ENCODE measurements around the gene SSR1. TPM values are rescaled to one million over a fixed set of nuclear protein-coding genes. Genes with fewer than 3 reads are reported as not detected.

SSR1 gene
- total and polyA plus RNA-seq, 2 of the 13 experiments (the other 11 are each of a cell fraction or from before 2014, with no cell fraction given) = 203 to 243 TPM

DNA sequence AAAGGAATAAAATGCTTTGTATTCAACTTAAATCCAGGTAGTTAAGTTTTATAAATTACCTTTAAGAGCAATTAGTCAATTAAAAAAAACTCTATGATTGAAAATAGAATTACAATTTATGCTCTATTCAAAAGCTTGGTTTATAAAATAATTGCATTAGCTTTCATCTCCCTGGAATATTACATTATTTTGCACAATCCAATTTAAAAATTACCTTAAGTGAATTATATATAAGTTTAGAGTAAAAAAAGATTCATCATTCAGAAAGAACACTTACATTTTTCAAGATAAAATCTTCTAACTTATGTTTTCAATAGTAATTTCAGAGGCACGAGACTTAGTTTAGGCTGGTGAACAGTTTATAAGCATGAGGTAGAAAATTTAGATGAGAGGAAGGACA is 14.9 kb downstream of the SSR1 start (continued):
- TF ChIP-seq, protein P1, sequence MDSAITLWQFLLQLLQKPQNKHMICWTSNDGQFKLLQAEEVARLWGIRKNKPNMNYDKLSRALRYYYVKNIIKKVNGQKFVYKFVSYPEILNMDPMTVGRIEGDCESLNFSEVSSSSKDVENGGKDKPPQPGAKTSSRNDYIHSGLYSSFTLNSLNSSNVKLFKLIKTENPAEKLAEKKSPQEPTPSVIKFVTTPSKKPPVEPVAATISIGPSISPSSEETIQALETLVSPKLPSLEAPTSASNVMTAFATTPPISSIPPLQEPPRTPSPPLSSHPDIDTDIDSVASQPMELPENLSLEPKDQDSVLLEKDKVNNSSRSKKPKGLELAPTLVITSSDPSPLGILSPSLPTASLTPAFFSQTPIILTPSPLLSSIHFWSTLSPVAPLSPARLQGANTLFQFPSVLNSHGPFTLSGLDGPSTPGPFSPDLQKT (CRISPR knock-in tag; IDR thresholded peaks at IDR 0.05; ENCODE audit: borderline replicate concordance) = no peak
- no peak for TF ChIP-seq MBNL3 (CRISPR knock-in tag; conservative IDR thresholded peaks at IDR 0.05)
- no peak for TF ChIP-seq ZNF737 (CRISPR knock-in tag; IDR thresholded peaks at IDR 0.05; ENCODE audit: borderline replicate concordance)
- TF ChIP-seq NCOA1 (CRISPR knock-in tag; IDR thresholded peaks at IDR 0.05) = no peak
- TF ChIP-seq, protein P2, sequence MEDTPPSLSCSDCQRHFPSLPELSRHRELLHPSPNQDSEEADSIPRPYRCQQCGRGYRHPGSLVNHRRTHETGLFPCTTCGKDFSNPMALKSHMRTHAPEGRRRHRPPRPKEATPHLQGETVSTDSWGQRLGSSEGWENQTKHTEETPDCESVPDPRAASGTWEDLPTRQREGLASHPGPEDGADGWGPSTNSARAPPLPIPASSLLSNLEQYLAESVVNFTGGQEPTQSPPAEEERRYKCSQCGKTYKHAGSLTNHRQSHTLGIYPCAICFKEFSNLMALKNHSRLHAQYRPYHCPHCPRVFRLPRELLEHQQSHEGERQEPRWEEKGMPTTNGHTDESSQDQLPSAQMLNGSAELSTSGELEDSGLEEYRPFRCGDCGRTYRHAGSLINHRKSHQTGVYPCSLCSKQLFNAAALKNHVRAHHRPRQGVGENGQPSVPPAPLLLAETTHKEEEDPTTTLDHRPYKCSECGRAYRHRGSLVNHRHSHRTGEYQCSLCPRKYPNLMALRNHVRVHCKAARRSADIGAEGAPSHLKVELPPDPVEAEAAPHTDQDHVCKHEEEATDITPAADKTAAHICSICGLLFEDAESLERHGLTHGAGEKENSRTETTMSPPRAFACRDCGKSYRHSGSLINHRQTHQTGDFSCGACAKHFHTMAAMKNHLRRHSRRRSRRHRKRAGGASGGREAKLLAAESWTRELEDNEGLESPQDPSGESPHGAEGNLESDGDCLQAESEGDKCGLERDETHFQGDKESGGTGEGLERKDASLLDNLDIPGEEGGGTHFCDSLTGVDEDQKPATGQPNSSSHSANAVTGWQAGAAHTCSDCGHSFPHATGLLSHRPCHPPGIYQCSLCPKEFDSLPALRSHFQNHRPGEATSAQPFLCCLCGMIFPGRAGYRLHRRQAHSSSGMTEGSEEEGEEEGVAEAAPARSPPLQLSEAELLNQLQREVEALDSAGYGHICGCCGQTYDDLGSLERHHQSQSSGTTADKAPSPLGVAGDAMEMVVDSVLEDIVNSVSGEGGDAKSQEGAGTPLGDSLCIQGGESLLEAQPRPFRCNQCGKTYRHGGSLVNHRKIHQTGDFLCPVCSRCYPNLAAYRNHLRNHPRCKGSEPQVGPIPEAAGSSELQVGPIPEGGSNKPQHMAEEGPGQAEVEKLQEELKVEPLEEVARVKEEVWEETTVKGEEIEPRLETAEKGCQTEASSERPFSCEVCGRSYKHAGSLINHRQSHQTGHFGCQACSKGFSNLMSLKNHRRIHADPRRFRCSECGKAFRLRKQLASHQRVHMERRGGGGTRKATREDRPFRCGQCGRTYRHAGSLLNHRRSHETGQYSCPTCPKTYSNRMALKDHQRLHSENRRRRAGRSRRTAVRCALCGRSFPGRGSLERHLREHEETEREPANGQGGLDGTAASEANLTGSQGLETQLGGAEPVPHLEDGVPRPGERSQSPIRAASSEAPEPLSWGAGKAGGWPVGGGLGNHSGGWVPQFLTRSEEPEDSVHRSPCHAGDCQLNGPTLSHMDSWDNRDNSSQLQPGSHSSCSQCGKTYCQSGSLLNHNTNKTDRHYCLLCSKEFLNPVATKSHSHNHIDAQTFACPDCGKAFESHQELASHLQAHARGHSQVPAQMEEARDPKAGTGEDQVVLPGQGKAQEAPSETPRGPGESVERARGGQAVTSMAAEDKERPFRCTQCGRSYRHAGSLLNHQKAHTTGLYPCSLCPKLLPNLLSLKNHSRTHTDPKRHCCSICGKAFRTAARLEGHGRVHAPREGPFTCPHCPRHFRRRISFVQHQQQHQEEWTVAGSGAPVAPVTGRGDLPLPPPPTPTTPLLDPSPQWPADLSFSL (CRISPR knock-in tag; IDR thresholded peaks at IDR 0.05) = no peak
- TF ChIP-seq ZNF615 (CRISPR knock-in tag; IDR thresholded peaks at IDR 0.05; ENCODE audit: borderline replicate concordance) = no peak
- TF ChIP-seq IRF9 (CRISPR knock-in tag; IDR thresholded peaks at IDR 0.05; ENCODE audit: borderline replicate concordance) = no peak
- no peak for TF ChIP-seq ZNF451 (CRISPR knock-in tag; IDR thresholded peaks at IDR 0.05)
